K562 (cell line): ENCODE data around the gene SPEG. TPM values are rescaled to one million over a fixed set of nuclear protein-coding genes. Genes with fewer than 3 reads are reported as not detected.

Source experiments
- CCAR2 ChIP-seq: fragments of 200-400 bp; formaldehyde crosslinking; IDR thresholded peaks from 2 replicates; pipeline ENCODE4 v1.6.1; 2017; ENCODE audit warnings: mild to moderate bottlenecking, low read depth, low read length
- NFATC3 ChIP-seq: fragments of 450-650 bp; IDR thresholded peaks from 2 replicates; pipeline ENCODE4 v1.6.1; 2017; ENCODE audit warnings: mild to moderate bottlenecking
- PML ChIP-seq: IDR thresholded peaks from 2 replicates; pipeline ENCODE4 v1.6.1; 2012; ENCODE audit warnings: low read length, inconsistent platforms
- polyA plus RNA-seq, 8 experiments: library from polyadenylated mRNA; depleted of rRNA in 4 of 8; stranded (reverse) in 5 of 8; unstranded in 3 of 8; fragments of >200 nt; fragmentation: Nextera tagmentation in 2 of 8; fragmentation: Illumina TruSeq in 1 of 8; extraction: Ambion mirVana in 2 of 8; extraction: Trizol in 1 of 8; gene quantifications; 2 replicates each; pipeline versions ENCODE4 v1.2.1 to v1.2.3, GENCODE V29; 2011 to 2014; ENCODE audit warnings: inconsistent platforms in 1 of 8, missing spikeins in 1 of 8
- total RNA-seq, 7 experiments: library from RNA; depleted of rRNA in 6 of 7; stranded (reverse); fragments of >200 nt in 6 of 7; fragmentation: Illumina TruSeq in 2 of 7; extraction: Trizol in 2 of 7; gene quantifications; 2 replicates each; pipeline versions ENCODE4 v1.2.1 to v1.2.3, GENCODE V29; 2011 to 2021; ENCODE audit warnings: low replicate concordance in 1 of 7
- TF ChIP-seq, protein P1 (sequence below): fragments of 200-600 bp; sonication (generic); IDR thresholded peaks from one replicate; pipeline ENCODE4 v1.6.1; 2012; ENCODE audit warnings: mild to moderate bottlenecking, low read depth, low read length, inconsistent platforms
- TF ChIP-seq, protein P2 (sequence below): IDR thresholded peaks from 3 replicates; pipeline ENCODE4 v1.6.1; 2011; ENCODE audit warnings: borderline replicate concordance, mild to moderate bottlenecking, moderate library complexity; ENCODE audit not compliant: insufficient read length; ENCODE audit errors: extremely low read depth
- TF ChIP-seq, protein P3 (sequence below): fragments of 450-650 bp; IDR thresholded peaks from 2 replicates; pipeline ENCODE4 v1.6.1; 2016; ENCODE audit warnings: mild to moderate bottlenecking

Gene SPEG
- total and polyA plus RNA-seq, 9 of the 15 experiments (the other 6 are each of a cell fraction or from before 2014, with no cell fraction given) = 0.49 to 8.7 (median 3.0) TPM

- TF ChIP-seq, protein P1, sequence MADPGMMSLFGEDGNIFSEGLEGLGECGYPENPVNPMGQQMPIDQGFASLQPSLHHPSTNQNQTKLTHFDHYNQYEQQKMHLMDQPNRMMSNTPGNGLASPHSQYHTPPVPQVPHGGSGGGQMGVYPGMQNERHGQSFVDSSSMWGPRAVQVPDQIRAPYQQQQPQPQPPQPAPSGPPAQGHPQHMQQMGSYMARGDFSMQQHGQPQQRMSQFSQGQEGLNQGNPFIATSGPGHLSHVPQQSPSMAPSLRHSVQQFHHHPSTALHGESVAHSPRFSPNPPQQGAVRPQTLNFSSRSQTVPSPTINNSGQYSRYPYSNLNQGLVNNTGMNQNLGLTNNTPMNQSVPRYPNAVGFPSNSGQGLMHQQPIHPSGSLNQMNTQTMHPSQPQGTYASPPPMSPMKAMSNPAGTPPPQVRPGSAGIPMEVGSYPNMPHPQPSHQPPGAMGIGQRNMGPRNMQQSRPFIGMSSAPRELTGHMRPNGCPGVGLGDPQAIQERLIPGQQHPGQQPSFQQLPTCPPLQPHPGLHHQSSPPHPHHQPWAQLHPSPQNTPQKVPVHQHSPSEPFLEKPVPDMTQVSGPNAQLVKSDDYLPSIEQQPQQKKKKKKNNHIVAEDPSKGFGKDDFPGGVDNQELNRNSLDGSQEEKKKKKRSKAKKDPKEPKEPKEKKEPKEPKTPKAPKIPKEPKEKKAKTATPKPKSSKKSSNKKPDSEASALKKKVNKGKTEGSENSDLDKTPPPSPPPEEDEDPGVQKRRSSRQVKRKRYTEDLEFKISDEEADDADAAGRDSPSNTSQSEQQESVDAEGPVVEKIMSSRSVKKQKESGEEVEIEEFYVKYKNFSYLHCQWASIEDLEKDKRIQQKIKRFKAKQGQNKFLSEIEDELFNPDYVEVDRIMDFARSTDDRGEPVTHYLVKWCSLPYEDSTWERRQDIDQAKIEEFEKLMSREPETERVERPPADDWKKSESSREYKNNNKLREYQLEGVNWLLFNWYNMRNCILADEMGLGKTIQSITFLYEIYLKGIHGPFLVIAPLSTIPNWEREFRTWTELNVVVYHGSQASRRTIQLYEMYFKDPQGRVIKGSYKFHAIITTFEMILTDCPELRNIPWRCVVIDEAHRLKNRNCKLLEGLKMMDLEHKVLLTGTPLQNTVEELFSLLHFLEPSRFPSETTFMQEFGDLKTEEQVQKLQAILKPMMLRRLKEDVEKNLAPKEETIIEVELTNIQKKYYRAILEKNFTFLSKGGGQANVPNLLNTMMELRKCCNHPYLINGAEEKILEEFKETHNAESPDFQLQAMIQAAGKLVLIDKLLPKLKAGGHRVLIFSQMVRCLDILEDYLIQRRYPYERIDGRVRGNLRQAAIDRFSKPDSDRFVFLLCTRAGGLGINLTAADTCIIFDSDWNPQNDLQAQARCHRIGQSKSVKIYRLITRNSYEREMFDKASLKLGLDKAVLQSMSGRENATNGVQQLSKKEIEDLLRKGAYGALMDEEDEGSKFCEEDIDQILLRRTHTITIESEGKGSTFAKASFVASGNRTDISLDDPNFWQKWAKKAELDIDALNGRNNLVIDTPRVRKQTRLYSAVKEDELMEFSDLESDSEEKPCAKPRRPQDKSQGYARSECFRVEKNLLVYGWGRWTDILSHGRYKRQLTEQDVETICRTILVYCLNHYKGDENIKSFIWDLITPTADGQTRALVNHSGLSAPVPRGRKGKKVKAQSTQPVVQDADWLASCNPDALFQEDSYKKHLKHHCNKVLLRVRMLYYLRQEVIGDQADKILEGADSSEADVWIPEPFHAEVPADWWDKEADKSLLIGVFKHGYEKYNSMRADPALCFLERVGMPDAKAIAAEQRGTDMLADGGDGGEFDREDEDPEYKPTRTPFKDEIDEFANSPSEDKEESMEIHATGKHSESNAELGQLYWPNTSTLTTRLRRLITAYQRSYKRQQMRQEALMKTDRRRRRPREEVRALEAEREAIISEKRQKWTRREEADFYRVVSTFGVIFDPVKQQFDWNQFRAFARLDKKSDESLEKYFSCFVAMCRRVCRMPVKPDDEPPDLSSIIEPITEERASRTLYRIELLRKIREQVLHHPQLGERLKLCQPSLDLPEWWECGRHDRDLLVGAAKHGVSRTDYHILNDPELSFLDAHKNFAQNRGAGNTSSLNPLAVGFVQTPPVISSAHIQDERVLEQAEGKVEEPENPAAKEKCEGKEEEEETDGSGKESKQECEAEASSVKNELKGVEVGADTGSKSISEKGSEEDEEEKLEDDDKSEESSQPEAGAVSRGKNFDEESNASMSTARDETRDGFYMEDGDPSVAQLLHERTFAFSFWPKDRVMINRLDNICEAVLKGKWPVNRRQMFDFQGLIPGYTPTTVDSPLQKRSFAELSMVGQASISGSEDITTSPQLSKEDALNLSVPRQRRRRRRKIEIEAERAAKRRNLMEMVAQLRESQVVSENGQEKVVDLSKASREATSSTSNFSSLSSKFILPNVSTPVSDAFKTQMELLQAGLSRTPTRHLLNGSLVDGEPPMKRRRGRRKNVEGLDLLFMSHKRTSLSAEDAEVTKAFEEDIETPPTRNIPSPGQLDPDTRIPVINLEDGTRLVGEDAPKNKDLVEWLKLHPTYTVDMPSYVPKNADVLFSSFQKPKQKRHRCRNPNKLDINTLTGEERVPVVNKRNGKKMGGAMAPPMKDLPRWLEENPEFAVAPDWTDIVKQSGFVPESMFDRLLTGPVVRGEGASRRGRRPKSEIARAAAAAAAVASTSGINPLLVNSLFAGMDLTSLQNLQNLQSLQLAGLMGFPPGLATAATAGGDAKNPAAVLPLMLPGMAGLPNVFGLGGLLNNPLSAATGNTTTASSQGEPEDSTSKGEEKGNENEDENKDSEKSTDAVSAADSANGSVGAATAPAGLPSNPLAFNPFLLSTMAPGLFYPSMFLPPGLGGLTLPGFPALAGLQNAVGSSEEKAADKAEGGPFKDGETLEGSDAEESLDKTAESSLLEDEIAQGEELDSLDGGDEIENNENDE = no peak
- TF ChIP-seq CCAR2 = no peak
- TF ChIP-seq, protein P2, sequence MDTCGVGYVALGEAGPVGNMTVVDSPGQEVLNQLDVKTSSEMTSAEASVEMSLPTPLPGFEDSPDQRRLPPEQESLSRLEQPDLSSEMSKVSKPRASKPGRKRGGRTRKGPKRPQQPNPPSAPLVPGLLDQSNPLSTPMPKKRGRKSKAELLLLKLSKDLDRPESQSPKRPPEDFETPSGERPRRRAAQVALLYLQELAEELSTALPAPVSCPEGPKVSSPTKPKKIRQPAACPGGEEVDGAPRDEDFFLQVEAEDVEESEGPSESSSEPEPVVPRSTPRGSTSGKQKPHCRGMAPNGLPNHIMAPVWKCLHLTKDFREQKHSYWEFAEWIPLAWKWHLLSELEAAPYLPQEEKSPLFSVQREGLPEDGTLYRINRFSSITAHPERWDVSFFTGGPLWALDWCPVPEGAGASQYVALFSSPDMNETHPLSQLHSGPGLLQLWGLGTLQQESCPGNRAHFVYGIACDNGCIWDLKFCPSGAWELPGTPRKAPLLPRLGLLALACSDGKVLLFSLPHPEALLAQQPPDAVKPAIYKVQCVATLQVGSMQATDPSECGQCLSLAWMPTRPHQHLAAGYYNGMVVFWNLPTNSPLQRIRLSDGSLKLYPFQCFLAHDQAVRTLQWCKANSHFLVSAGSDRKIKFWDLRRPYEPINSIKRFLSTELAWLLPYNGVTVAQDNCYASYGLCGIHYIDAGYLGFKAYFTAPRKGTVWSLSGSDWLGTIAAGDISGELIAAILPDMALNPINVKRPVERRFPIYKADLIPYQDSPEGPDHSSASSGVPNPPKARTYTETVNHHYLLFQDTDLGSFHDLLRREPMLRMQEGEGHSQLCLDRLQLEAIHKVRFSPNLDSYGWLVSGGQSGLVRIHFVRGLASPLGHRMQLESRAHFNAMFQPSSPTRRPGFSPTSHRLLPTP = no peak
- TF ChIP-seq PML = 0 out of 2 replicates have a peak, but pooled peaks have one; percentile 9
- TF ChIP-seq NFATC3 = no peak
- TF ChIP-seq, protein P3, sequence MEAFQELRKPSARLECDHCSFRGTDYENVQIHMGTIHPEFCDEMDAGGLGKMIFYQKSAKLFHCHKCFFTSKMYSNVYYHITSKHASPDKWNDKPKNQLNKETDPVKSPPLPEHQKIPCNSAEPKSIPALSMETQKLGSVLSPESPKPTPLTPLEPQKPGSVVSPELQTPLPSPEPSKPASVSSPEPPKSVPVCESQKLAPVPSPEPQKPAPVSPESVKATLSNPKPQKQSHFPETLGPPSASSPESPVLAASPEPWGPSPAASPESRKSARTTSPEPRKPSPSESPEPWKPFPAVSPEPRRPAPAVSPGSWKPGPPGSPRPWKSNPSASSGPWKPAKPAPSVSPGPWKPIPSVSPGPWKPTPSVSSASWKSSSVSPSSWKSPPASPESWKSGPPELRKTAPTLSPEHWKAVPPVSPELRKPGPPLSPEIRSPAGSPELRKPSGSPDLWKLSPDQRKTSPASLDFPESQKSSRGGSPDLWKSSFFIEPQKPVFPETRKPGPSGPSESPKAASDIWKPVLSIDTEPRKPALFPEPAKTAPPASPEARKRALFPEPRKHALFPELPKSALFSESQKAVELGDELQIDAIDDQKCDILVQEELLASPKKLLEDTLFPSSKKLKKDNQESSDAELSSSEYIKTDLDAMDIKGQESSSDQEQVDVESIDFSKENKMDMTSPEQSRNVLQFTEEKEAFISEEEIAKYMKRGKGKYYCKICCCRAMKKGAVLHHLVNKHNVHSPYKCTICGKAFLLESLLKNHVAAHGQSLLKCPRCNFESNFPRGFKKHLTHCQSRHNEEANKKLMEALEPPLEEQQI = no peak
These were observed 64.3 kb downstream of the SPEG start (continued) for GRCh38 chr2:219499058-219499307.
